Effector CD8-positive, alpha-beta T cell (primary cell): ENCODE results near the gene TMEM240.
A peak's percentile ranks its signal among the peaks of the same experiment; 100 is the strongest.
"Not testable (repeated sequence)": the region's sequence is repeated elsewhere in the genome, so short reads cannot be mapped to it uniquely, and the experiment has no call there.

Source experiments
- DNase-seq: peaks from one replicate; lab custom pipeline; 2025; lab: John Stamatoyannopoulos, UW

Gene TMEM240

GRCh38 chr1:1524750-1525383 is 15.6 kb downstream of the TMEM240 start:
- DNase-seq = not testable (repeated sequence)

GRCh38 chr1:1523651-1524050 is 16.8 kb downstream of the TMEM240 start:
- not testable (repeated sequence) for DNase-seq

DNA sequence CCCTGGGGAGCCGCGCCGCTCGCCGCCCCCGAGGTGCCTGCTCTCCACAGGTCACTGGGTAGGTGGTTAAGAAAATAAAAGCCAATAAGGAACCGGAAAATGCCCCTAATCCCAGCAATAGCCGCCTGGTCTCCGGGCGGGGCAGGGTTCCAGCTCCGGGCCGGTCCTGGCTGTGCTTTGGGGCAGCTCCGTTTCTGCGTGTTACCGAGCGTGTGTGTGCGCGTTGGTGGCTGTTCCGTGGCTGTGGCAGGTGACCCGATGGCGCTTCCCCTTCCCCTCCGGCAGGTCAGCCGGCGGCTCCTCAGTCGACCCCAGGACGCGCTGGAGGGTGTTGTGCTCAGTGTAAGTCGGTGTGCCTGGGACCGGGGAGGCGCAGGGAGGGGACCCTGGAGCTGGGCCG is 17.2 kb downstream of the TMEM240 start:
- DNase-seq = not testable (repeated sequence)

DNA sequence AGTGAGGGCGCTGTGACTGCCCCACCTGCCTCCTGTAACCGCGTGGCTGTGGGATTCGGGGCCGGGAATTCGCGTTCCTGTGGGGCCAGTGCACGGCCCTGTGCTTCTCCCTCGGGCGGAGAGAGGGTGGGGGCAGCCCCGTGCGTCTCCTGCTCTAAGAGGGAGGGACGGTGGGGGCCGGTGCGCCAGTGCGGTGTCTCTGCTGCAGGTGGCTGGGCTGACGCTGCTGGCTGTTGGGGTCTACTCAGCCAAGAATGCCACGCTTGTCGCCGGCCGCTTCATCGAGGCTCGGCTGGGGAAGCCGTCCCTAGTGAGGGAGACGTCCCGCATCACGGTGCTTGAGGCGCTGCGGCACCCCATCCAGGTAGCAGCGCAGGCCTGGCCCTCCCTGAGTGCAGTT is 17.9 kb downstream of the TMEM240 start:
- DNase-seq = not testable (repeated sequence)

GRCh38 chr1:1521331-1521730 is 19.1 kb downstream of the TMEM240 start:
- DNase-seq = no peak

DNA sequence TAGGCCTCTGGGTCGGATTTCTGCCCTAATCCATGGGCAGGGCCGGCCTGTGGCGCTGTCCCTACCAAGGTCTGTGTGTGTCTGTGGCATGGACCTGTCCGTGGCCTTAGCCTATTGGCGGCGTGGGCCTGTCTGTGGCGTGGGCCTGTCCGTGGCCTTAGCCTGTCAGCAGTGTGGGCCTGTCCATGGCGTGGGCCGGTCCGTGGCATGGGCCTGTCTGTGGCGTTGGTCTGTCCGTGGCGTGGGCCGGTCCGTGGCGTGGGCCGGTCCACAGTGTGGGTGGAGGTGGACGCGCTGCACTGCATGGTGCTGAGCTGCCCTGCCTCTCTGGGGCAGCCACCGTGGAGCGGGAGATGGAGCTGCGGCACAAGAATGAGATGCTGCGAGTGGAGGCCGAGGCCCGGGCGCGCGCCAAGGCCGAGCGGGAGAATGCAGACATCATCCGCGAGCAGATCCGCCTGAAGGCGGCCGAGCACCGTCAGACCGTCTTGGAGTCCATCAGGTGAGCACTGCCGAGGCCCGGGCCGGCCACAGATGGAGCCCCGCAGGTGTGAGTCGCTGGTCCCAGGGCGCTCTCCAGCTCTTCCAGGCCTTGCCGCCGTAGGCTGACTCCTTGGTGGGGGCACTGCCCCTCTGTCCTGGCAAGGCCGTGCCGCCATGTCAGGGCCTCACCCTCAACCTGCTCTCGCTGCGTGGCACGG is 20.5 kb downstream of the TMEM240 start:
- DNase-seq = not testable (repeated sequence)

DNA sequence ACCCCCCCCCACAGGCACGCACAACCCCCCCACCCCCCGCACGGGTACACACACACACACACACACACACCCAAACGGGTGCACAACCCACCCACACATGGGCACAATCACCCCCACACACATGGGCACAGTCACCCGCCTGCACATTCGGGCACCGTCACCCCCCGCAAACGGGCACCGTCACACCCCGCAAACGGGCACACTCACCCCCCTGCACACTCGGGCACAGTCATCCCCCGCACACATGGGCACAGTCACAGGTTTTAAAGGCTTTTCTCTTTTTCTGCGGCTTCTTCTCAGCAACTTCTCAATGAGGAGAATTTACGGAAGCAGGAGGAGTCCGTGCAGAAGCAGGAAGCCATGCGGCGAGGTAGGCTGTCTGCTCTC is 21.8 kb downstream of the TMEM240 start:
- DNase-seq = not testable (repeated sequence)

DNA sequence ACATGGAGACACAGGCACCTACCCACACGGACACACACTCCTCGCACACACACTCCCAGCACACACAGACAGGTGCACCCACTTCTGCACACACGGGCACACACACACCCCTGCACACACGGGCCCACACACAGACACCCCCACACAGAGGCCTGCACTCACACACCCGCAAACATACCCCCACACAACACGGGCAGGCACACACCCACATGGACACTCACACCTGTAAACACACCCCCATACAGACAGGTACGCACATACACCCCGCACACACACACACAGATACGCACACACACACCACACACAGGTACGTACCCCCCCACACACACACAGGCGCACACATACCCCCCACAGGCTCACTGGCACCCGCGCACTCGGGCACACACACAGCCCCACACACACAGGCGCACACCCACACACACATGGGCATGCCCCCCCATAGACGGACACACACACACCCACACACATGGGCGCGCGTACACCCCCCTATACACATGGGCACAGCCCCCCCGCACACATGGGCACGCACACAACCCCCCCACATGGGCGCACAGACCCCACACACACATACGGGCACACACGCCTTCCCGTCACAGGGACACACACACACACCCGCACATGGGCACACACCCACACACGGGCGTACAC is 22.3 kb downstream of the TMEM240 start:
- DNase-seq = no peak

GRCh38 chr1:1516923-1517322 is 23.5 kb downstream of the TMEM240 start:
- not testable (repeated sequence) for DNase-seq

DNA sequence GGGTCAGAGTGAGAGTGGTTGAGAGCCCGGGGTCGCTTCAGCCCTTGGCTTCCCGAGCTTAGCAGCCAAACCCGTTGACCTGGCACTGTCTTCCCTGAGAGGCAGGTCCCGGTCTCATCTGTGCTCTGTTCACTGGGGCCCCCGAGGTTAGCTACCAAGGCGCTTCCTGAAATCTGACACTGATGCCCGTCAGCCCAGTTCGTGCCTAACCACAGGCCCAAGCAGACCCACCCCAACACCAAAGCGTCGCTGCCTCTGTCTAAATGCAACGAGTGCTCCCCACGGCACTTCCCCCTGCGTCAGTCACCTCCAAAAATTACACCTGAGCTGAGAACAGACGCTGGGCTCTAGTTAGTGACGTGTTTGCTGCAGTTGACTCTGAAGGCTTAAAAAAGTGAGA is 26.0 kb downstream of the TMEM240 start:
- not testable (repeated sequence) for DNase-seq

GRCh38 chr1:1513675-1514074 is 26.7 kb downstream of the TMEM240 start:
- not testable (repeated sequence) for DNase-seq

GRCh38 chr1:1512425-1512824 is 28.0 kb downstream of the TMEM240 start:
- not testable (repeated sequence) for DNase-seq

DNA sequence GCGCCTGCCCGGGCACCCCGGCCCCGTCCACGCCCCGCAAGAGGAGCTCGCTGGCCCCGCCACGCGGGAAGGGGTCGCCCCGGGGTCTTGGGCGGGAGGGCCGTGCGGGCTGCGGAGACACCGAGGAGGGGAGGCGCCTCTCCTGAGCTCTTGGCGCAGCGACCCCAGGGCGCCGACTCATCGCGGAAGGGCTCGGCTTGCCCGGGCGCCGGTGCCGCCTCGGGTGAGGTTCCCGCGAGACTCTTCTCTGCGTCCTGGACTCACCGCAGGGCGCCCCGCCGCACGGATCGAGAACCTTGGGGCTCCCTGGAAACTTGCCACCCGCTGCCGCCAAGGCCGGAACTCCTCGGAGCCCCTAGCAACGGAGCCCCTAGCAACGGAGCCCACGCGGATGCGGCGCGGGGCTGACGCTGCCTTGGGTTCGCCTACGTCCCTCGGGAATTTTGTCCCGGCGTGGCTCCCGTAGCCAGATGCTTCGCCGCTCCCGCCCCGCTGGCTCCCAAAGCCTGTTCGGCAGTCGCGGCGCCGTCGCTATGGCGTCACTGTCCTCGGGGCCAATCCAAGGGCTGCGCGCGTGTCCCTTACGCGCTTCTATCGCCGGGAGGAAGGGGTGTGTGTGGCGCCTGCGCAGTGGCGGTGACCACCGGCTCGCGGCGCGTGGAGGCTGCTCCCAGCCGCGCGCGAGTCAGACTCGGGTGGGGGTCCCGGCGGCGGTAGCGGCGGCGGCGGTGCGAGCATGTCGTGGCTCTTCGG is 28.7 kb downstream of the TMEM240 start, which contains the start of gene ATAD3A:
ATAD3A (plus strand) TSS at position 630 of the 753 bp plus-strand sequence; CDS start at position 737, 107 bp downstream.
- peak; percentile 91 for DNase-seq

DNA sequence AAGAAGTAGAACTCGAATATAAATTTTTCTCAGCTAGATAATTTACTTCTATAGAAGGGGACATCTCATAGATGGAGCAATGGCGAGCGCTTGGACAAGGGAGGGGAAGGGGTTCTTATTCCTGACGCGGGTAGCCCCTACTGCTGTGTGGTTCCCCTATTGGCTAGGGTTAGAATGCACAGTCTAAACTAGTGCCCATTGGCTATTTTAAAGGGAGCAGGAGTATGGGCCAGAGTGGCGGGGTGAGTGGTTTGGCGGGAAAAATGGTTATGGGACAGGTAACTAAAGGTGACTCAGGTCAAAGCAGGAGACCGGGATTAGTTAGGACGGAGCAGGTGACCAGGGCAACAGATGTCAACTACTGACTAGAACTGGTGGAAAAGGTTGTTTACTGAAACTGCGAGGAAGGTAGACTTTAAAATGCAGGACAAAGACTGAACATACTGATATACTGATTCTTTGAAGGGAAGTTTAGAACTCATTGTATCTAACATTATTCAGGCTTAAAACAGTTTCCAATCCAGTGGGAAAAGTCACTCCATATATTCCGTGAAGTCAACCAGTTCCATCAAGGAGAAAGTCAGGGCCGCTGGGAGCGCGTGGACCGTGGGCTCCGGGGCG is 29.4 kb downstream of the TMEM240 start:
- no peak for DNase-seq

DNA sequence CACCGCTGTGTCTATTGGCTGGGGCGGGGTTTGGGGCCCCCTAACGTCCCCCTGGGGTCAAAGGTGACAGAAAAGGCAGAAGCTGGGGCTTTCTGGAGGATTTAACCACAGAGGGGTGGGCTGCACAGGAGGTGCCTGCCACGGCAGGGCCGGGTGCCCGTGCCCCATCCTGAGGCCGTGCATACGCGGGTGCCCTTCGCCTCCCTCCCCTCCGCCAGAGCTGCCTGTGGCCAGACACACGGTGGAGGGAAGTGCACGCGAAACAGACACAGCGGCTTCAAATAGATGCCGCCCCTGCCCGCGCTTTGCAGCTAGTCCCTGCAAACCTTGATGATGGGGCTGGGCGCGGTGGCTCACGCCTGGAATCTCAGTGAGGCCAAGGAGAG is 31.0 kb downstream of the TMEM240 start:
- DNase-seq = not testable (repeated sequence)

GRCh38 chr1:1508775-1509464 is 31.5 kb downstream of the TMEM240 start:
- not testable (repeated sequence) for DNase-seq

- no peak for DNase-seq
These were observed 33.1 kb downstream of the TMEM240 start for GRCh38 chr1:1507305-1507704.

GRCh38 chr1:1505801-1506200 is 34.6 kb downstream of the TMEM240 start:
- not testable (repeated sequence) for DNase-seq

DNA sequence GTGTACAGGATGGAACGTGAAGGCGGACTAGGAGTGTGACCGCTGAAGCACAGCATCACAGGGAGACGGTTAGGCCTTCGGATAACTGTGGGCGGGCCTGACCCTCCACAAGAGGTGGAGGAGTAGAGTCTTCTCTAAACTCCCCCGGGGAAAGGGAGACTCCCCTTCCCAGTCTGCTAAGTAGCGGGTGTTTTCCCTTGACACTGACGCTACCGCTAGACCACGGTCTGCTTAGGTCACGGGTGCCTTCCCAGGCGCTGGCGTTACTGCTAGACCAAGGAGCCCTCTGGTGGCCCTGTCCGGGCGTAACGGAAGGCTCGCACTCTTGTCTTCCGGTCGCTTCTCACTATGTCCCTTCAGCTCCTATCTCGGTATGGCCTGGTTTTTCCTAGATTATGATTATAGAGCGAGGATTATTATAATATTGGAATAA is 35.0 kb downstream of the TMEM240 start:
- DNase-seq = not testable (repeated sequence)

DNA sequence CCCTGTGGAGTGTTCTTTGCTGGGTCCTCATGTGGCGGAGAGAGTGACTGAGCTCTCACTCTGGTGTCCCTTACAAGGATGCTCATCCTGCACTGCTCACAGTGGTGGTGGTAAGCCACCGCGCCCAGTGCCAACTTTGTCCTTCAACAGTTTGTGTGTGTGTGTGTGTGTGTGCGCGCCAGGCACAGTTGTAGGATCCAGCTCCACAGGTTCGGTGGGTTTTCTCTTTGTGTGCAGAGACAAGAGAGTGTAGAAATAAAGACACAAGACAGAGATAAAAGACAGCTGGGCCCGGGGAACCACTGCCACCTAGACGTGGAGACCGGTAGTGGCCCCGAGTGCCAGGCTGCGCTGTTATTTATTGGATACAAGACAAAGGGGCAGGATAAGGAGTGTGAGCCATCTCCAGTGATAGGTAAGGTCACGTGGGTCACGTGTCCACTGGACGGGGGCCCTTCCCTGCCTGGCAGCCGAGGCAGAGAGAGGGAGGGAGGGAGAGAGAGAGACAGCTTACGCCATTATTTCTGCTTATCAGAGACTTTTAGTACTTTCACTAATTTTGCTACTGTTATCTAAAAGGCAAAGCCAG is 35.6 kb downstream of the TMEM240 start:
- DNase-seq = peak; percentile 54
